NT2/D1 (cell line): ENCODE measurements around the gene CLCN7.
A peak's percentile ranks its signal among the peaks of the same experiment; 100 is the strongest.

Source experiments
- DNase-seq: peaks from one replicate; pipeline ENCODE4 v3.0.0-alpha.2; 2011; ENCODE audit warnings: low read depth, low spot score
- H3K27me3 ChIP-seq: 2 replicates; pipeline ENCODE4 v1.6.0; 2011; ENCODE audit warnings: mild to moderate bottlenecking; ENCODE audit not compliant: insufficient read length, insufficient read depth
- H3K36me3 ChIP-seq: 2 replicates; pipeline ENCODE4 v1.6.1; 2011; ENCODE audit warnings: mild to moderate bottlenecking, low read length, mixed read lengths; ENCODE audit not compliant: insufficient read depth, insufficient read length
- H3K4me1 ChIP-seq: 2 replicates; pipeline ENCODE4 v1.5.1; 2011; ENCODE audit not compliant: insufficient read depth, insufficient read length
- H3K4me3 ChIP-seq: 2 replicates; pipeline ENCODE4 v1.5.1; 2011; ENCODE audit warnings: low read depth; ENCODE audit not compliant: insufficient read length
- H3K9ac ChIP-seq: 2 replicates; pipeline ENCODE4 v1.6.0; 2011; ENCODE audit warnings: low read depth; ENCODE audit not compliant: insufficient read length
- H3K9me3 ChIP-seq: 2 replicates; pipeline ENCODE4 v1.5.1; 2011; ENCODE audit warnings: mild to moderate bottlenecking, low read length; ENCODE audit not compliant: insufficient read depth
- SUZ12 ChIP-seq: IDR thresholded peaks from 2 replicates; pipeline ENCODE4 v1.6.1; 2011; ENCODE audit not compliant: insufficient read length, insufficient read depth; ENCODE audit errors: extremely low read depth
- YY1 ChIP-seq: IDR thresholded peaks from 2 replicates; pipeline ENCODE4 v1.6.1; 2011; ENCODE audit not compliant: insufficient read length, insufficient read depth
- ZNF274 ChIP-seq: IDR thresholded peaks from 2 replicates; pipeline ENCODE4 v1.6.1; 2011; ENCODE audit warnings: mild to moderate bottlenecking, low read depth, low read length

CLCN7 gene

DNA sequence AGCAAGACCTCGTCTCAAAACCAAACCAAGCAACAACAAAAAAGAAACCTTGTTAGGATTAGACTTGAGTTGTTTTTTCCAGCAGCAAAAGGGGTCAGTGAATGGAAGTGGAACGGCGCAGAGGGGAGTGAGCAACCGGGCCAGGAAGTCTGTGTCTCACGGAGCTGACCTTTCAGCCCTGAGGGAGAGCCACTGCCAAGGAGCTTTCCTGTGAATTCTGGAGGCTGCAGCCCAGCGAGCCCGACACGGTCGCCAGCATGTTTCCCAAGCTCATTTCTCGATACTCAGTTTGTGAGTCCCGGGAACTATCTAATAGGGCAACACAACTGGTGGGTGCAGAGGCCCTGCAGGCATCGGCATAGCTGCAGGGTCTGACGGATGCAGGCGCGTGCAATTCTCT lies 37.9 kb upstream of the CLCN7 start:
- Histone ChIP-seq H3K4me1 (peaks cover 3% of the 10 kb centered on the region), H3K36me3 (peaks cover 47% of the 10 kb centered on the region), H3K9ac (no peak overlapping the region), H3K9me3 (no peaks in the 10 kb centered on the region), H3K4me3 (no peak overlapping the region), H3K27me3 (no peaks in the 10 kb centered on the region)
- no peak for DNase-seq
- no peak for TF ChIP-seq YY1
- TF ChIP-seq ZNF274, result no peak
- no peak for TF ChIP-seq SUZ12

DNA sequence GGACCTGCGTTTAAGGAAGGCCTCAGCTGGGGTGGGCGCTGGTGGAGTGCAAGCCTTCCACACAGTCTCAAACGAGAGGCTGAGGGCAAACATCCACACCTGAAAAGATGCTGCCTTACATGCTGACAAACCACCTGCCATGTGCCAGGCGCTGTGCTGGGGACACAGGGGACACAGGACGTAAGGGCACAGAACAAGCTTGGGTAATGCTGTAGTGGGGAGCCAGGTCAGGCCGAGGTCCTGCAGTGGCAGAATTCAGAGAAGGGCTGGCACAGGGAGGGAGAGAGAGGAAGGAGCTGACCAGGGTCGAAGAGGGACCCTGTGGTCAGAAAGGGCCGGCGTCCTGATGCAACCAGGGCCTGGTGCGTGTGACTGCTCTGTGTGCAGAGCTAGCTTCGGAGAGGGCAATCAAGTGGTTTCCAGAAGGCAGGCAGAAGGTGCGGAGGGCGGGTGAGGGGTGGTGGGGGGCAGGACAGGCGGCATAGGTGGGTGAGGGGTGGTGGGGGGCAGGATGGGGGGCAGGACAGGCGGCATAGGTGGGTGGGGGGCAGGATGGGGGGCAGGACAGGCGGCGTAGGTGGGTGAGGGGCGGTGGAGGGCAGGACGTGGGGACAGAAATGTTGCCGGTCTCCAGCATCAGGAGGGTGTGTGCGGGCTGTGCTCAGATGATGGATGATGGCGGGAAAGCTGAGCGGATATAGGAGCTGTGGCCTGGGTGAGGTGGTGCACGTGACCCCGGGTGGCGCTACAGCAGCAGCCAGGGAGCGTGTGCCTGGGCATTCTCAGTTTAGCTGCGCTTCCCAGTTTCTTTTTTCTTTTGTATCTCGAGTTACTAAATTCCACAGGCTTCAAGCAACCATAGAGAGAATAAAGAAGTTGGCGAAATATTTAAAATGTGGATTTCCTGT lies 37.1 kb upstream of the CLCN7 start:
- no peak overlapping the region for H3K9ac ChIP-seq

GRCh38 chr16:1510941-1511351 lies 36.1 kb upstream of the CLCN7 start:
- H3K9ac ChIP-seq, result no peak overlapping the region
- no peak for DNase-seq
- no peaks in the 10 kb centered on the region for H3K9me3 ChIP-seq
- H3K4me3 ChIP-seq, result no peak overlapping the region
- peaks cover 65% of the 10 kb centered on the region for H3K36me3 ChIP-seq
- H3K27me3 ChIP-seq, result no peaks in the 10 kb centered on the region
- peaks cover 7% of the 10 kb centered on the region for H3K4me1 ChIP-seq
- no peak for TF ChIP-seq ZNF274
- no peak for TF ChIP-seq SUZ12
- TF ChIP-seq YY1, result no peak

More for the DNA sequence above, 37.1 kb upstream of the CLCN7 start:
- no peaks in the 10 kb centered on the region for H3K9me3 ChIP-seq
- peaks cover 55% of the 10 kb centered on the region for H3K36me3 ChIP-seq
- peaks cover 3% of the 10 kb centered on the region for H3K4me1 ChIP-seq
- no peak overlapping the region for H3K4me3 ChIP-seq
- no peak for TF ChIP-seq ZNF274
- TF ChIP-seq SUZ12, result no peak
- no peak for TF ChIP-seq YY1
- DNase-seq, result no peak
- H3K27me3 ChIP-seq, result no peaks in the 10 kb centered on the region

GRCh38 chr16:1510272-1510671 lies 35.4 kb upstream of the CLCN7 start:
- Histone ChIP-seq H3K27me3 (no peaks in the 10 kb centered on the region), H3K4me3 (no peak overlapping the region), H3K9me3 (no peaks in the 10 kb centered on the region), H3K9ac (no peak overlapping the region), H3K4me1 (peaks cover 7% of the 10 kb centered on the region), H3K36me3 (peaks cover 71% of the 10 kb centered on the region)
- TF ChIP-seq ZNF274 (no peak), SUZ12 (no peak), YY1 (no peak)
- DNase-seq, result no peak

GRCh38 chr16:1509307-1510221 lies 34.7 kb upstream of the CLCN7 start:
- peaks cover 78% of the 10 kb centered on the region for H3K36me3 ChIP-seq
- no peaks in the 10 kb centered on the region for H3K27me3 ChIP-seq
- no peak for DNase-seq
- no peak overlapping the region for H3K4me3 ChIP-seq
- no peaks in the 10 kb centered on the region for H3K9me3 ChIP-seq
- TF ChIP-seq SUZ12 (no peak), YY1 (no peak), ZNF274 (no peak)
- H3K9ac ChIP-seq, result peak overlapping the region; percentile 42
- peaks cover 7% of the 10 kb centered on the region for H3K4me1 ChIP-seq

DNA sequence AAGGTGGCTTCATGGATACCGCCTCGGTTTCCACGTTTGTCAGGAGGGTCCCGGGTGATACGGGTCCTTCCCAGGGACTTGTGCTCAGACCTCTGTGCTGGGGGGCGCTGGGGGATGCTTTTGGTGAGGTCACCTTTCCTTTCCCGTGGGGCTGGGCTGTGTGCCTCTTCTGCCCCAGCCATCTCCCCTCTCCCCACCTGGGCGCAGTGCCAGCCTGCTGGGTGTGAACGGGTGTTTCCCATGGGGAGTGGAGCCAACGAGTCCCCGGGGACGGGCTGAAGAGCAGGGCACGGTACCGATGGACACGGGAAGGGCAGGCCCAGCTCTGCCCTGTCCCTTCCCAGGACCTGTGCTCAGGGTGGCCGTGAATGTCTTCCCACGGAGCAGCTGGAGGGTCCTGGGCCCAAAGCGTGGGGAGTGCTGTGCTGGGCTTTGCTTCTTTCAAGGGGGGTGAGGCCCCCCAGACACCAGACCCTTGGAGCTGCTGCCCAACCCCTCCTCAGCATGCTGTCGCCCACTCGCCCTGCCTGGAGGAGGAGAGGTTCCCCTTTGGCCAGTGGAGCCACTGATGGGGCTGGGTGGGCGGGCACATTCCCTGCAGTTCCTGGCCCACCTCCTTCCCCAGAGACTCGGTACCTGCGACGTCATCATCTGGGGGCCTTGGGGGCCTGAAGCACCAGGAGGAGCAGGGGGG lies 33.8 kb upstream of the CLCN7 start:
- H3K9ac ChIP-seq, result no peak overlapping the region
- H3K27me3 ChIP-seq, result no peaks in the 10 kb centered on the region
- no peaks in the 10 kb centered on the region for H3K9me3 ChIP-seq
- TF ChIP-seq YY1 (no peak), SUZ12 (no peak), ZNF274 (no peak)
- DNase-seq, result no peak
- no peak overlapping the region for H3K4me3 ChIP-seq
- H3K36me3 ChIP-seq, result peaks cover 84% of the 10 kb centered on the region
- H3K4me1 ChIP-seq, result peaks cover 7% of the 10 kb centered on the region
